DOHH2 (cell line): ENCODE data around the gene APBA2.

Source experiments
- H3F3A ChIP-seq: fragments of 200-600 bp; sonication (generic), shearing (Covaris generic); 2 replicates; pipeline ENCODE4 v1.6.0; 2016; ENCODE audit warnings: antibody characterized with exemption, mild to moderate bottlenecking; ENCODE audit not compliant: control insufficient read depth, insufficient read depth
- H3K27ac ChIP-seq: fragments of 200-600 bp; sonication (generic); 2 replicates; pipeline ENCODE4 v1.5.1; 2014; ENCODE audit warnings: low read depth, mild to moderate bottlenecking, low read length, moderate library complexity
- H3K27me3 ChIP-seq: fragments of 200-600 bp; sonication (generic); 2 replicates; pipeline ENCODE4 v1.6.1; 2014; ENCODE audit warnings: mild to moderate bottlenecking, low read length, mixed read lengths; ENCODE audit not compliant: control insufficient read depth
- H3K36me3 ChIP-seq: fragments of 200-600 bp; sonication (generic); 2 replicates; pipeline ENCODE4 v1.6.1; 2014; ENCODE audit warnings: mild to moderate bottlenecking, low read length, moderate library complexity, mixed read lengths; ENCODE audit not compliant: control insufficient read depth
- H3K4me1 ChIP-seq: fragments of 200-600 bp; sonication (generic); 2 replicates; pipeline ENCODE4 v1.6.1; 2014; ENCODE audit warnings: mild to moderate bottlenecking, low read length, mixed read lengths; ENCODE audit not compliant: control insufficient read depth
- H3K4me2 ChIP-seq: fragments of 200-600 bp; sonication (generic); 2 replicates; pipeline ENCODE4 v1.6.0; 2014; ENCODE audit warnings: mild to moderate bottlenecking, low read length, moderate library complexity
- H3K4me3 ChIP-seq: fragments of 200-600 bp; sonication (generic); 2 replicates; pipeline ENCODE4 v1.5.1; 2014; ENCODE audit warnings: mild to moderate bottlenecking, low read length, mixed read lengths
- H3K79me2 ChIP-seq: fragments of 200-600 bp; sonication (generic); 2 replicates; pipeline ENCODE4 v1.6.1; 2014; ENCODE audit warnings: mild to moderate bottlenecking, low read length, mixed read lengths; ENCODE audit not compliant: control insufficient read depth
- H3K9me2 ChIP-seq: fragments of 200-600 bp; sonication (generic); replicated peaks from 2 replicates; pipeline ENCODE4 v1.6.1; 2014; ENCODE audit warnings: mild to moderate bottlenecking, low read length, mixed read lengths; ENCODE audit not compliant: control insufficient read depth
- H3K9me3 ChIP-seq: fragments of 200-600 bp; sonication (generic); 2 replicates; pipeline ENCODE4 v1.6.1; 2014; ENCODE audit warnings: antibody characterized with exemption, low read length, mixed read lengths; ENCODE audit not compliant: control insufficient read depth, insufficient read depth
- H4K20me1 ChIP-seq: fragments of 200-600 bp; sonication (generic); 2 replicates; pipeline ENCODE4 v1.6.0; 2014; ENCODE audit warnings: low read depth, mild to moderate bottlenecking, antibody characterized with exemption, low read length, moderate library complexity; ENCODE audit not compliant: control insufficient read depth, insufficient read depth
- EZH2phosphoT487 ChIP-seq: fragments of 200-600 bp; sonication (generic); IDR thresholded peaks from 2 replicates; pipeline ENCODE4 v1.6.1; 2017; ENCODE audit warnings: borderline replicate concordance, mild to moderate bottlenecking, antibody characterized with exemption, low read length, moderate library complexity, mixed read lengths
- TF ChIP-seq, protein P1 (sequence below): fragments of 200-600 bp; sonication (generic); IDR thresholded peaks from one replicate; pipeline ENCODE4 v1.5.1; 2014; ENCODE audit warnings: antibody characterized with exemption, mild to moderate bottlenecking, low read depth, low read length; ENCODE audit not compliant: poor library complexity, severe bottlenecking

Gene APBA2

DNA sequence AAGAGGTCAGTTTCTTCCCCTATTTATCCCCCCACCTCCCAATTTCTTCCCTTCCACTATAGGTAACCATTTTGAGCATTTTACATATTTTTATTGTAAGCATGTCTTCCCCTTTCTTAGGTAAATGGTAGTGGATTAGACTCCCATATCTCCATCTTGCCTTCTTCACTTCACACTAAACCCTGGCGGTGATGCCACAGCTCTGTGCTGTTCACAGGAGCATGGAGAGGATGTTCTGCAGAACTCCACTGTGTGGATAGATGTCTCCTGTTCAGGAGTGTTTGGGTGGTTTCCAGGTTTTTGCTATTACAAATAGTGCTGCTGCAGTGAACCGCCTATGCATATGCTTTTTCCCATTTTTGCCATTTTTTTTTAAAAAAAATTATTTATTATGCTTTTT is 201.1 kb downstream of the APBA2 start:
- H3K36me3 ChIP-seq, result no peaks in the 10 kb centered on the region
- H3K4me1 ChIP-seq, result peaks cover 3% of the 10 kb centered on the region; the same call in 1 of the 2 replicates
- no peaks in the 10 kb centered on the region for H3K79me2 ChIP-seq
- no peaks in the 10 kb centered on the region for H3K27me3 ChIP-seq
- no peak overlapping the region for H3K4me2 ChIP-seq
- no peaks in the 10 kb centered on the region for H3F3A ChIP-seq
- no peak overlapping the region for H3K4me3 ChIP-seq
- no peaks in the 10 kb centered on the region for H3K9me3 ChIP-seq
- no peaks in the 10 kb centered on the region for H3K9me2 ChIP-seq
- no peaks in the 10 kb centered on the region for H4K20me1 ChIP-seq
- H3K27ac ChIP-seq, result no peak overlapping the region
- TF ChIP-seq EZH2phosphoT487, result no peak
- TF ChIP-seq, protein P1, sequence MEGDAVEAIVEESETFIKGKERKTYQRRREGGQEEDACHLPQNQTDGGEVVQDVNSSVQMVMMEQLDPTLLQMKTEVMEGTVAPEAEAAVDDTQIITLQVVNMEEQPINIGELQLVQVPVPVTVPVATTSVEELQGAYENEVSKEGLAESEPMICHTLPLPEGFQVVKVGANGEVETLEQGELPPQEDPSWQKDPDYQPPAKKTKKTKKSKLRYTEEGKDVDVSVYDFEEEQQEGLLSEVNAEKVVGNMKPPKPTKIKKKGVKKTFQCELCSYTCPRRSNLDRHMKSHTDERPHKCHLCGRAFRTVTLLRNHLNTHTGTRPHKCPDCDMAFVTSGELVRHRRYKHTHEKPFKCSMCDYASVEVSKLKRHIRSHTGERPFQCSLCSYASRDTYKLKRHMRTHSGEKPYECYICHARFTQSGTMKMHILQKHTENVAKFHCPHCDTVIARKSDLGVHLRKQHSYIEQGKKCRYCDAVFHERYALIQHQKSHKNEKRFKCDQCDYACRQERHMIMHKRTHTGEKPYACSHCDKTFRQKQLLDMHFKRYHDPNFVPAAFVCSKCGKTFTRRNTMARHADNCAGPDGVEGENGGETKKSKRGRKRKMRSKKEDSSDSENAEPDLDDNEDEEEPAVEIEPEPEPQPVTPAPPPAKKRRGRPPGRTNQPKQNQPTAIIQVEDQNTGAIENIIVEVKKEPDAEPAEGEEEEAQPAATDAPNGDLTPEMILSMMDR, result no peak

DNA sequence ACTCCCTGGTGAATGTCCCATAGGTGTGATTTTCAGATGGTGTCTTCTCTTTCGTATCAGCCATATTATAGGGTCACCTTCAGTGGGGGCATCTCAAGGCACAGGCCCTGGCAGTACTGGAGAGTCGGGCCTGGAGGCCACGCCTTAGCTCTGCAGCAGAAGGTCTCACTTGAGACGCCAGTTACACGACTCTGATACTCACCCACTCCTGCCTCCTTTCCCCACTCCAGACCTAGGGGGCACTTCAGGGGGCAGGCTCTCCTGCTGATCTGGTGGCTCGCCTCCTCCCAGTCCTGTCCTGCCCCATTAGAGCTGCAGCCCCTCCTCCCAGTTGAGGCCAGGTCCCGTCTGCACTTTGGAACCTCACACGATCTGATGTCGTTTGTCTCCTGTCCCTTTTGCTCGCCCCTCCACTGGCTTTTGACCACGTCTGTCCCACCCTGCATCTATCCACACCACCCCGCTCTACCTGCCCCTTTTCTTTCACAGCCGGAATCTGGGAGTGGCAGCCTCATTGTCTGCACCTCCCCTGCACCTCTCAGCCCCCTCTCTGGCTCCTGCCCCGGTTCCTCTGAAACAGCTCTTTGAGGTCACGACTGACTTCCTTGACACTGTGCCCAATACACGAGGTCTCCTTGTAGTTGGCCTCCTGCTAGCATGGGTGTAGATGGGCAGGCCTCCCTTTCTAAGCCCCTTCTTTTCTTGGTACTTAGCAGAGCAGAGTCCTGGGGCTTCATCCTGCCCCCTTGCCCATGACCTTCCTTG is 201.9 kb downstream of the APBA2 start:
- no peaks in the 10 kb centered on the region for H4K20me1 ChIP-seq
- no peaks in the 10 kb centered on the region for H3K9me3 ChIP-seq
- H3F3A ChIP-seq, result no peaks in the 10 kb centered on the region
- H3K36me3 ChIP-seq, result no peaks in the 10 kb centered on the region
- H3K79me2 ChIP-seq, result no peaks in the 10 kb centered on the region
- no peaks in the 10 kb centered on the region for H3K9me2 ChIP-seq
- no peak overlapping the region for H3K4me3 ChIP-seq
- peaks cover 4% of the 10 kb centered on the region; the same call in 1 of the 2 replicates for H3K4me1 ChIP-seq
- no peak for TF ChIP-seq EZH2phosphoT487
- TF ChIP-seq, protein P1, result no peak
- H3K4me2 ChIP-seq, result no peak overlapping the region
- no peak overlapping the region for H3K27ac ChIP-seq
- no peaks in the 10 kb centered on the region for H3K27me3 ChIP-seq

DNA sequence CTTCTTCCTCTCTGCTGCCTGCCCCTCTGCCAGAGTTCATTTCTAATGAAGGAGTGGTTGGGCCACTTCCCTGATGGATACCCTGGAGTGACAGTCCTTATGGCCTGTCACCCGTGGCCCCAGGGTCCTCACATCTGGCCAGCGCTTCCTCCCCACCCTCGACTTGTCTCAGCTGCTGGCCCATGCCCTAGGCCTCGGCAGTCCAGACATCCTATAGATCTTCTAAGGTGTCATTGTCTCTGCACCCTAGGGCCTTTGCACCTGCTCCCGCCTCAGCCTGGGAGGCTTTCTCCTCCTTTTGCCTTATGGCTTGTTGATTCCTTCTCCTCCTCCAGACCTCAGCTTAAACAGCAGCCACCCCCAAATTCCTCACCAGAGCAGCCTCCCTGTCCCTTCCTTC is 202.9 kb downstream of the APBA2 start:
- Histone ChIP-seq H3K4me1 (peaks cover 4% of the 10 kb centered on the region; the same call in 1 of the 2 replicates), H3K79me2 (no peaks in the 10 kb centered on the region), H3F3A (no peaks in the 10 kb centered on the region), H3K27me3 (no peaks in the 10 kb centered on the region), H3K4me3 (no peak overlapping the region), H3K9me2 (no peaks in the 10 kb centered on the region), H3K4me2 (no peak overlapping the region), H3K36me3 (no peaks in the 10 kb centered on the region), H3K9me3 (no peaks in the 10 kb centered on the region), H3K27ac (no peak overlapping the region), H4K20me1 (no peaks in the 10 kb centered on the region)
- TF ChIP-seq, protein P1, result no peak
- no peak for TF ChIP-seq EZH2phosphoT487
